ENCODE measurements around the gene HS6ST1. TPM values are rescaled to one million over a fixed set of nuclear protein-coding genes. Genes with fewer than 3 reads are reported as not detected.

The HS6ST1 gene
- total RNA-seq, 1 donor from 2014 or later, result 23.3 TPM

- H3K27me3 Mint-ChIP-seq (ENCODE audit: unreplicated experiment), result peaks cover 5% of the 10 kb centered on the region
- no peak for DNase-seq (ENCODE audit: low spot score)
- peaks cover 4% of the 10 kb centered on the region for H3K36me3 Mint-ChIP-seq (ENCODE audit: low read depth, unreplicated experiment)
- no peak overlapping the region for H3K4me3 Mint-ChIP-seq (ENCODE audit: unreplicated experiment)
- TF ChIP-seq CTCF (IDR thresholded peaks at IDR 0.05; ENCODE audit: unreplicated experiment), result no peak
- peaks cover 20% of the 10 kb centered on the region for H3K4me1 Mint-ChIP-seq (ENCODE audit: unreplicated experiment)
- no peaks in the 10 kb centered on the region for H3K9me3 Mint-ChIP-seq (ENCODE audit: unreplicated experiment)
- H3K27ac Mint-ChIP-seq (ENCODE audit: unreplicated experiment), result no peak overlapping the region
Observed at GRCh38 chr2:128361376-128362131, 42.9 kb upstream of the HS6ST1 start.

- DNase-seq (ENCODE audit: low spot score), result no peak
- TF ChIP-seq CTCF (IDR thresholded peaks at IDR 0.05; ENCODE audit: unreplicated experiment), result no peak
- H3K36me3 Mint-ChIP-seq (ENCODE audit: low read depth, unreplicated experiment), result peaks cover 4% of the 10 kb centered on the region
Observed at GRCh38 chr2:128360711-128361110, 42.0 kb upstream of the HS6ST1 start.

GRCh38 chr2:128359841-128360240 is 41.2 kb upstream of the HS6ST1 start:
- TF ChIP-seq CTCF (IDR thresholded peaks at IDR 0.05; ENCODE audit: unreplicated experiment), result no peak
- no peaks in the 10 kb centered on the region for H3K9me3 Mint-ChIP-seq (ENCODE audit: unreplicated experiment)
- H3K27ac Mint-ChIP-seq (ENCODE audit: unreplicated experiment), result no peak overlapping the region
- peaks cover 5% of the 10 kb centered on the region for H3K36me3 Mint-ChIP-seq (ENCODE audit: low read depth, unreplicated experiment)
- H3K4me1 Mint-ChIP-seq (ENCODE audit: unreplicated experiment), result peaks cover 19% of the 10 kb centered on the region
- no peak for DNase-seq (ENCODE audit: low spot score)
- H3K4me3 Mint-ChIP-seq (ENCODE audit: unreplicated experiment), result no peak overlapping the region
- peaks cover 5% of the 10 kb centered on the region for H3K27me3 Mint-ChIP-seq (ENCODE audit: unreplicated experiment)

More at GRCh38 chr2:128360711-128361110, 42.0 kb upstream of the HS6ST1 start:
- Mint-ChIP-seq H3K4me3 (ENCODE audit: unreplicated experiment) (no peak overlapping the region), H3K27ac (ENCODE audit: unreplicated experiment) (no peak overlapping the region), H3K4me1 (ENCODE audit: unreplicated experiment) (peaks cover 20% of the 10 kb centered on the region), H3K27me3 (ENCODE audit: unreplicated experiment) (peaks cover 5% of the 10 kb centered on the region), H3K9me3 (ENCODE audit: unreplicated experiment) (no peaks in the 10 kb centered on the region)

GRCh38 chr2:128358941-128359731 is 40.5 kb upstream of the HS6ST1 start:
- Mint-ChIP-seq H3K9me3 (ENCODE audit: unreplicated experiment) (no peaks in the 10 kb centered on the region), H3K4me1 (ENCODE audit: unreplicated experiment) (peaks cover 16% of the 10 kb centered on the region), H3K4me3 (ENCODE audit: unreplicated experiment) (no peak overlapping the region), H3K36me3 (ENCODE audit: low read depth, unreplicated experiment) (peaks cover 7% of the 10 kb centered on the region), H3K27ac (ENCODE audit: unreplicated experiment) (no peak overlapping the region), H3K27me3 (ENCODE audit: unreplicated experiment) (peaks cover 5% of the 10 kb centered on the region)
- no peak for DNase-seq (ENCODE audit: low spot score)
- no peak for TF ChIP-seq CTCF (IDR thresholded peaks at IDR 0.05; ENCODE audit: unreplicated experiment)
